Measurements from ENCODE around the gene SCARF2. TPM values are rescaled to one million over a fixed set of nuclear protein-coding genes. Genes with fewer than 3 reads are reported as not detected.
A peak's percentile ranks its signal among the peaks of the same experiment; 100 is the strongest.
"Not testable (repeated sequence)": the region's sequence is repeated elsewhere in the genome, so short reads cannot be mapped to it uniquely, and the experiment has no call there.

Gene SCARF2
- total RNA-seq, 1 donor from 2014 or later = 8.1 TPM

- no peak overlapping the region for H3K27ac Mint-ChIP-seq (ENCODE audit: unreplicated experiment)
- H3K4me1 Mint-ChIP-seq (ENCODE audit: unreplicated experiment) = no peaks in the 10 kb centered on the region
- no peak for DNase-seq (ENCODE audit: low spot score)
- H3K36me3 Mint-ChIP-seq (ENCODE audit: low read depth, unreplicated experiment) = peaks cover 6% of the 10 kb centered on the region
- no peak for TF ChIP-seq CTCF (IDR thresholded peaks at IDR 0.05; ENCODE audit: unreplicated experiment)
- no peak overlapping the region for H3K4me3 Mint-ChIP-seq (ENCODE audit: unreplicated experiment)
- H3K27me3 Mint-ChIP-seq (ENCODE audit: unreplicated experiment) = no peaks in the 10 kb centered on the region
- H3K9me3 Mint-ChIP-seq (ENCODE audit: unreplicated experiment) = no peaks in the 10 kb centered on the region
Observed at GRCh38 chr22:20451920-20452319, 14.3 kb upstream of the SCARF2 start.

DNA sequence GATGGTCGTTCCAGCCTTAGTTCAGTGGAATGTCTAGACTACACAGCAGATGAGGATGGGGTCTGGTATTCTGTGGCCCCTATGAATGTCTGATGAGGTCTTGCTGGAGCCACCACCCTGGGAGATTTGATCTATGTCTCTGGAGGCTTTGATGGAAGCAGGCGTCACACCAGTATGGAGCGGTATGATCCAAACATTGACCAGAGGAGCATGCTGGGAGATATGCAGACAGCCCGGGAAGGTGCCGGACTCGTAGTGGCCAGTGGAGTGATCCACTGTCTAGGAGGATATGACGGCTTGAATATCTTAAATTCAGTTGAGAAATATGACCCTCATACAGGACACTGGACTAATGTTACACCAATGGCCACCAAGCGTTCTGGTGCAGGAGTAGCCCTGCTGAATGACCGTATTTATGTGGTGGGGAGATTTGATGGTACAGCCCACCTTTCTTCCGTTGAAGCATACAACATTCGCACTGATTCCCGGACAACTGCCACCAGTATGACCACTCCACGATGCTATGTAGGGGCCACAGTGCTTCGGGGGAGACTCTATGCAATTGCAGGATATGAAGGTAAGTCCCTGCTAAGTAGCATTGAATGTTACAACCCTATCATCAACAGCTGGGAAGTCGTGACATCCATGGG is 13.6 kb upstream of the SCARF2 start:
- not testable (repeated sequence) for H3K27ac Mint-ChIP-seq (ENCODE audit: unreplicated experiment); H3K27me3 Mint-ChIP-seq (ENCODE audit: unreplicated experiment); H3K4me1 Mint-ChIP-seq (ENCODE audit: unreplicated experiment); H3K36me3 Mint-ChIP-seq (ENCODE audit: low read depth, unreplicated experiment); DNase-seq (ENCODE audit: low spot score); H3K9me3 Mint-ChIP-seq (ENCODE audit: unreplicated experiment)
- peak overlapping the region; percentile 47 for H3K4me3 Mint-ChIP-seq (ENCODE audit: unreplicated experiment)

GRCh38 chr22:20450551-20450906 is 12.9 kb upstream of the SCARF2 start:
- H3K4me1 Mint-ChIP-seq (ENCODE audit: unreplicated experiment) = no peaks in the 10 kb centered on the region
- peaks cover 6% of the 10 kb centered on the region for H3K36me3 Mint-ChIP-seq (ENCODE audit: low read depth, unreplicated experiment)
- H3K27me3 Mint-ChIP-seq (ENCODE audit: unreplicated experiment) = no peaks in the 10 kb centered on the region
- H3K27ac Mint-ChIP-seq (ENCODE audit: unreplicated experiment) = no peak overlapping the region
- no peak overlapping the region for H3K4me3 Mint-ChIP-seq (ENCODE audit: unreplicated experiment)
- no peak for TF ChIP-seq CTCF (IDR thresholded peaks at IDR 0.05; ENCODE audit: unreplicated experiment)
- no peaks in the 10 kb centered on the region for H3K9me3 Mint-ChIP-seq (ENCODE audit: unreplicated experiment)
- no peak for DNase-seq (ENCODE audit: low spot score)

DNA sequence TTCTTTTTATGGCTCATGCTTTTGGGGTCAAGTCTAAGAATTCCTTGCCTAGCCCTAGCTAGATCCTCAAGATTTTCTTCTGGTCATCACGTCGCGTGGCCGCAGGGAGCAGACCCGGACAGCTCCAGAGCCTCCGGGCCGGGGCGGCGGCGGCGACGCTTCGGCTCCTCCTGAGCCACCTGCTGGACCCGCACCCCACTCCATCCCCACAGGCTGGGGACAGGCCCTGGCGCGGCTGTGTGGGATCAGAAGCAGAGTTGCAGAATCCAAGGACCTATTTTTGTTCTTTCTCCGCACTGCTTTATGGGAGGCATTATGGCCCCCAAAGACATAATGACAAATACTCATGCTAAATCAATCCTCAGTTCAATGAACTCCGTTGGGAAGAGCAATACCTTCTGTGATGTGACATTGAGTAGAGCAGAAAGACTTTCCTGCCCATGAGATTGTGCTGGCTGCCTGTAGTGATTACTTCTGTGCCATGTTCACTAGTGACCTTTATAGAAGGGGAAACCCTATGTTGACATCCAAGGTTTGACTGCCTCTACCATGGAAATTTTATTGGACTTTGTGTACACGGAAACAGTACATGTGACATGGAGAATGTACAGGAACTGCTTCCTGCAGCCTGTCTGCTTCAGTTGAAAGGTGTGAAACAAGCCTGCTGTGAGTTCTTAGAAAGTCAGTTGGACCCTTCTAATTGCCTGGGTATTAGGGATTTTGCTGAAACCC is 12.4 kb upstream of the SCARF2 start:
- H3K9me3 Mint-ChIP-seq (ENCODE audit: unreplicated experiment) = no peaks in the 10 kb centered on the region
- H3K27me3 Mint-ChIP-seq (ENCODE audit: unreplicated experiment) = no peaks in the 10 kb centered on the region
- no peak overlapping the region for H3K4me3 Mint-ChIP-seq (ENCODE audit: unreplicated experiment)
- H3K36me3 Mint-ChIP-seq (ENCODE audit: low read depth, unreplicated experiment) = peaks cover 6% of the 10 kb centered on the region
- DNase-seq (ENCODE audit: low spot score) = no peak
- H3K27ac Mint-ChIP-seq (ENCODE audit: unreplicated experiment) = no peak overlapping the region
- no peaks in the 10 kb centered on the region for H3K4me1 Mint-ChIP-seq (ENCODE audit: unreplicated experiment)
- no peak for TF ChIP-seq CTCF (IDR thresholded peaks at IDR 0.05; ENCODE audit: unreplicated experiment)

DNA sequence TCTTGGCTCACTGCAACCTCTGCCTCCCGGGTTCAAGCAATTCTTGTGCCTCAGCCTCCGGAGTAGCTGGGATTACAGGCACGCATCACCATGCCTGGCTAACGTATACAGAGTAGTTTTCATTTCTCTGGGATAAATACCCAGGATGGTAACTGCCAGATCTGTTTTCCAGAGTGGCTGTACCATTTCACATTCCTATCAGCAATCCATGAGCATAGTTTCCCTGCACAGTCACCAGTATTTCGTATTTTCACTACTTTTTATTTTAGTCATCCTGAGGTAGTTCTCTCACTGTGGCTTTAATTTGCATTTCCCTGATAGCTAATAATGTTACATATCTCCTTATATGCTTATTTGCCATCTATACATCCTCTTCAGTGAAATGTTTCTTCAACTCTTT is 11.0 kb upstream of the SCARF2 start:
- H3K36me3 Mint-ChIP-seq (ENCODE audit: low read depth, unreplicated experiment) = peaks cover 6% of the 10 kb centered on the region
- no peaks in the 10 kb centered on the region for H3K9me3 Mint-ChIP-seq (ENCODE audit: unreplicated experiment)
- H3K27me3 Mint-ChIP-seq (ENCODE audit: unreplicated experiment) = no peaks in the 10 kb centered on the region
- no peak overlapping the region for H3K4me3 Mint-ChIP-seq (ENCODE audit: unreplicated experiment)
- H3K27ac Mint-ChIP-seq (ENCODE audit: unreplicated experiment) = no peak overlapping the region
- no peaks in the 10 kb centered on the region for H3K4me1 Mint-ChIP-seq (ENCODE audit: unreplicated experiment)
- no peak for TF ChIP-seq CTCF (IDR thresholded peaks at IDR 0.05; ENCODE audit: unreplicated experiment)
- no peak for DNase-seq (ENCODE audit: low spot score)
